Activated CD8-positive, alpha-beta T cell treated with anti-CD3 and anti-CD28 coated beads, Interleukin-2, amount 10 ng/mL, durations not matched to agents 7 days and 5 days (primary cell): ENCODE data around the gene ZNF662. TPM values are rescaled to one million over a fixed set of nuclear protein-coding genes. Genes with fewer than 3 reads are reported as not detected.
"Not testable (repeated sequence)": the region's sequence is repeated elsewhere in the genome, so short reads cannot be mapped to it uniquely, and the experiment has no call there.

ENCODE experiments used
- ATAC-seq: fragments of 150-1000 bp; cut with Tn5 transposase; one replicate; pipeline ENCODE4 v1.10.0; 2021; ENCODE audit warnings: moderate library complexity
- CTCF ChIA-PET: fragments of 350-600 bp; sonication (Branson Sonifier 250); formaldehyde crosslinking; loops from one replicate; lab custom pipeline; 2021; ENCODE audit warnings: antibody characterized with exemption; lab: Charles Lee
- POLR2A ChIA-PET: fragments of 350-600 bp; sonication (Branson Sonifier 250); formaldehyde crosslinking; loops from one replicate; lab custom pipeline; 2021; ENCODE audit warnings: antibody characterized with exemption; lab: Charles Lee
- DNase-seq: peaks from one replicate; pipeline ENCODE4 v3.0.0-alpha.2; 2020
- H3K27ac Mint-ChIP-seq: one replicate; pipeline ENCODE4 v1.8.0; 2021; ENCODE audit warnings: mild to moderate bottlenecking, mixed read lengths
- H3K27me3 Mint-ChIP-seq: one replicate; pipeline ENCODE4 v1.8.0; 2021; ENCODE audit warnings: low read depth, mixed read lengths
- H3K36me3 Mint-ChIP-seq: one replicate; pipeline ENCODE4 v1.8.0; 2021; ENCODE audit warnings: low read depth, mixed read lengths
- H3K4me1 Mint-ChIP-seq: one replicate; pipeline ENCODE4 v1.8.0; 2021; ENCODE audit warnings: low read depth, mixed read lengths
- H3K4me3 Mint-ChIP-seq: one replicate; pipeline ENCODE4 v1.8.0; 2021; ENCODE audit warnings: mild to moderate bottlenecking, mixed read lengths
- H3K9me3 Mint-ChIP-seq: one replicate; pipeline ENCODE4 v1.8.0; 2022; ENCODE audit warnings: mixed read lengths; ENCODE audit not compliant: insufficient read depth
- total RNA-seq, 2 experiments: library from RNA; stranded (reverse); gene quantifications; one replicate each; pipeline ENCODE4 v1.2.3, GENCODE V29; 2021

Gene ZNF662
- total RNA-seq, 2 experiments from 2014 or later, result 1.2 to 1.7 TPM

DNA sequence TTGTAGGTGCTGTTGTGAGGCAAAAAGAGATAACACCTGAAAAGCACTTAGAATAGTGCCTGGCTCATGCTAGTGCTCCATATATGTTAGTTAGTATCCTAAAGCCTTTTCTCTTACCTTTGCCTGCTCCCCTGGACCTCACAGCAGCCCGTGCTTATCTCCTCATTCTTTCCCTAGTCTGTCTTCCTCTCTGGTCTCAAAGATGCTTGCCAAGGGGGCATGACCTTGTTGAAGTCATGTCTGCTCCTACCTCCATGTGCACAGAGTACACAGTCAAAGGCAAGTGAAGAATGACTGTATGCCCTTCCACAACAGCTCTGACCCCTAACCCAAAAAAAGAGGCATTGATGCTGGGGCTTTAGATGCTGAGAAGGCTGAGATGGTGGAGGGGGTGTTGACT, 29.5 kb upstream of the ZNF662 start:
- Mint-ChIP-seq H3K36me3 (no peaks in the 10 kb centered on the region), H3K9me3 (no peaks in the 10 kb centered on the region), H3K27ac (no peak overlapping the region), H3K4me3 (no peak overlapping the region), H3K4me1 (peaks cover 12% of the 10 kb centered on the region), H3K27me3 (peaks cover 19% of the 10 kb centered on the region)
- CTCF ChIA-PET, result interaction anchor here (1.5 to 3.1 kb wide), 2 partner anchors 45 to 96 kb away, joined by 3 to 22 read pairs; no protein-coding TSS in a partner anchor
- ATAC-seq, result no peak
- no peak for DNase-seq
- POLR2A ChIA-PET, result no interaction called here

DNA sequence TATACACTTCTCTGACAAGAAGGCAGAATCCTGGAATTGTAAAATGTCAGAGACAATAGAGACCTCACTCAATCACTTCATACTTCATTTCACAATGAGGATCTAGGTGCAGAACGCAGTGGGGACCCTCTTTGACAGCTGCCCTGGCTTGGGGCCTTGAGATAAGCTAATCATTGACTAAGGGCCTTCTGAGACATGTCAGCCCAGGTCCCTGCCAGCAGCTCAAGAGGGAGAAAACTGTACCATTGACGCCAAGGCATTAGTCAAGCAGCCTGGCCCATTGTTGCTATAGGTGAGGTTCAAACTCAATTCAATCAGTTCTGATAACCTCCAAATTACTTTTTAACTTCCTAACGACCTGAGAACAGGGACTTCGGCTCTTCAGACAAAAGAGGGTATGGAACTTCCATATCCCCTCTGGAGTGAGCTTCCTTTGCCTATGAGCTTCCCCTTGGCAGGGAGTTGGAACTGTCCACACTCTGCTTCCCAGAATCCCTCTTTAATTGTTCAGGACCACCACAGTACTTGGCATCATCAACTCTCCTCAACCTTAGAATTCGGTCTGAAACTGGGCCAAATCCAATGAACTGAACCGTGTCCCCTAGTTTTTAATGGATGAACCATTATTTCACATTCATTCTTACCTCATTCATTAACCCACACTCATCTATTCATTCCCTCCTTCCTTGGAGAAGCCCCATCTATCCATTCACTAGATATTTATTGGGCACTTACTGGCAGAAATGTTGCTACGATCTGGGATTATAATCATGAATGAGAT, 28.8 kb upstream of the ZNF662 start:
- H3K4me3 Mint-ChIP-seq, result no peak overlapping the region
- ATAC-seq (no peak), DNase-seq (no peak)
- peaks cover 18% of the 10 kb centered on the region for H3K4me1 Mint-ChIP-seq
- H3K9me3 Mint-ChIP-seq, result no peaks in the 10 kb centered on the region
- POLR2A ChIA-PET, result no interaction called here
- peaks cover 18% of the 10 kb centered on the region for H3K27me3 Mint-ChIP-seq
- CTCF ChIA-PET, result interaction anchor here (1.5 to 3.1 kb wide), 3 partner anchors 45 to 97 kb away, joined by 3 to 22 read pairs (median 19); no protein-coding TSS in a partner anchor
- no peaks in the 10 kb centered on the region for H3K36me3 Mint-ChIP-seq
- no peak overlapping the region for H3K27ac Mint-ChIP-seq

DNA sequence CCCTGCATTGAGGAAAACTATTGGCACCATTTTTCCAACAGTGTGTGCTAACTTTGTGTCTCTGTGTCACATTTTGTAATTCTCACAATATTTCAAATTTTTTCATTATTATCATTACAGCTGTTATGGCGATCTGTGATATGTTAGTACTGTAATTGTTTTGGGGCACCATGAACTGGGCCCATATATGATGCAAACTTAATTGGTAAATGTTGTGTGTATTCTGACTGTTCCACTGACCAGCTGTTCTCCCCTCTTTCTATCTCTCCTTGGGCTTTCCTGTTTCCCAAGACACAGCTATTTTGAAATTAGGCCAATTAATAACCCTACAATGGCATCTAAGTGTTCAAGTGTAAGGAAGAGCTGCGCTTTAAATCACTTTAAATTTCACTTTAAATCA, 28.1 kb upstream of the ZNF662 start:
- Mint-ChIP-seq H3K36me3 (no peaks in the 10 kb centered on the region), H3K4me3 (no peak overlapping the region), H3K27me3 (peaks cover 12% of the 10 kb centered on the region), H3K4me1 (peaks cover 18% of the 10 kb centered on the region), H3K9me3 (no peaks in the 10 kb centered on the region), H3K27ac (no peak overlapping the region)
- ChIA-PET CTCF (interaction anchor here (1.5 to 3.1 kb wide), 4 partner anchors 8 to 98 kb away, joined by 5 to 22 read pairs (median 12); no protein-coding TSS in a partner anchor), POLR2A (no interaction called here)
- no peak for ATAC-seq
- DNase-seq, result no peak

DNA sequence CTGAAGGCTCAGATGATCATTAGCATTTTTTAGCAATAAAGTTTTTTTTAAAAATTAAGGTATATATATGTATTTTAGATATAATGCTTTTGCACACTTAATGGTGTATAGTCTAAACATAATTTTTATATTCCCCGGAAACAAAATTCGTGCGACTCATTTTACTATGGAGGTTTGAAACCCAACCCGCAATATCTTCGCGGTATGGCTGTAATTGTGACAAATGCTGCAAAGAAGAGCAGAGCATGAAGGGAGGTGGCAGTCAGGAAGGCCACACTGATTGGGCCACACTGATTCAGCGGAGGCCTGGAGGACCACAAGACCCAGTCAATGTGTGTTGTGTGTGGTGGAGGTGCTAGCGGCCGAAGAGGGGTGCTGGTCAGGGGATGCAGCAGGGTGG, 25.8 kb upstream of the ZNF662 start:
- DNase-seq, result no peak
- ChIA-PET POLR2A (no interaction called here), CTCF (no interaction called here)
- peaks cover 12% of the 10 kb centered on the region for H3K27me3 Mint-ChIP-seq
- H3K36me3 Mint-ChIP-seq, result no peaks in the 10 kb centered on the region
- no peaks in the 10 kb centered on the region for H3K9me3 Mint-ChIP-seq
- H3K4me1 Mint-ChIP-seq, result peaks cover 15% of the 10 kb centered on the region
- peak overlapping the region; percentile 79 for H3K4me3 Mint-ChIP-seq
- no peak for ATAC-seq
- H3K27ac Mint-ChIP-seq, result peak overlapping the region; percentile 53

DNA sequence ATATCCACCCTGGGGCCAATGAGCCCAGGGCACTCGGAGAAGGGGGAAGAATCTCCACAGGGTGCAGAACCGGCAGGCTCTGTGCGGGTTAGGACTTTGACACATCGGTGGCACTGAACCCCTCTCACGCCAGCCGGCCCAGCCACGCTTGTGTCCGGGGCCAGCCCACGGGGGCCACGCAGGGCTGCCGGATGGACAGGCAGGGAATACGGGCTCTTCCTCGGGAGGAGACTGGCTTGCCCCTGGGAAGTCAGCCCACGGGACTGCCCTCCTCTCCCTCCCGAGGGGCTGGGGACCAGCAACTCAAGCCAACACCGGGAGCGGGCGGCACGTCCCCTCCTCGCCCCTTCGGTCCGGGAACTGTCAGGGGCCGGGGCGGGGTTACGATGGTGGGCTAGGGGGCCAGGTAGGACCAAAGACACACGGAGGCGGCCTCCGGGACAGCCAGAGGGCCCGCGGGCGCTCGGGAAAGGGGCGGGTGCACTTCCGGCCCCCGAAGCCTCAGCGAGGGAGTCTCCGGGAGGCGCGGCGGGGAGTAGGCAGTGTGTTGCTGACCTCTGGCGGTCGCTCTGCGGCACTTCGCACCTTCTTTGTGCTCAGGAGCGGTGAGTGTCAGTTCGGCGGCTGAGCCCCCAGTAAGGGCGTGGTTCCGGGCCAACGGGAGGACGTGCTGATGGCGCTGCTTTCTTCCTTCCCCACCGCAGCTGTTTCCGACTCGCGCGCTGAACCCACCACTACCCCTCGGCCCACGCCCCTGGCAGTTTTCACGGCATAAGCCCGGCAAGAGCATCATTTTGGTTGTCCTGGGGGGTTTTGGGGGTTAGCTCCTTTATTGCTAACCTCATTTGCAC, 25.1 kb upstream of the ZNF662 start:
- H3K9me3 Mint-ChIP-seq, result no peaks in the 10 kb centered on the region
- no peaks in the 10 kb centered on the region for H3K36me3 Mint-ChIP-seq
- CTCF ChIA-PET, result interaction anchor here (0.8 to 3.0 kb wide), 10 partner anchors 18 to 219 kb away, joined by 3 to 39 read pairs (median 4); no protein-coding TSS in a partner anchor
- peak overlapping the region; percentile 93 for H3K27ac Mint-ChIP-seq
- H3K4me3 Mint-ChIP-seq, result peak overlapping the region; percentile 79
- H3K4me1 Mint-ChIP-seq, result peaks cover 15% of the 10 kb centered on the region
- POLR2A ChIA-PET, result no interaction called here
- ATAC-seq (peak; percentile 99), DNase-seq (peak; percentile 95)
- H3K27me3 Mint-ChIP-seq, result peaks cover 12% of the 10 kb centered on the region

DNA sequence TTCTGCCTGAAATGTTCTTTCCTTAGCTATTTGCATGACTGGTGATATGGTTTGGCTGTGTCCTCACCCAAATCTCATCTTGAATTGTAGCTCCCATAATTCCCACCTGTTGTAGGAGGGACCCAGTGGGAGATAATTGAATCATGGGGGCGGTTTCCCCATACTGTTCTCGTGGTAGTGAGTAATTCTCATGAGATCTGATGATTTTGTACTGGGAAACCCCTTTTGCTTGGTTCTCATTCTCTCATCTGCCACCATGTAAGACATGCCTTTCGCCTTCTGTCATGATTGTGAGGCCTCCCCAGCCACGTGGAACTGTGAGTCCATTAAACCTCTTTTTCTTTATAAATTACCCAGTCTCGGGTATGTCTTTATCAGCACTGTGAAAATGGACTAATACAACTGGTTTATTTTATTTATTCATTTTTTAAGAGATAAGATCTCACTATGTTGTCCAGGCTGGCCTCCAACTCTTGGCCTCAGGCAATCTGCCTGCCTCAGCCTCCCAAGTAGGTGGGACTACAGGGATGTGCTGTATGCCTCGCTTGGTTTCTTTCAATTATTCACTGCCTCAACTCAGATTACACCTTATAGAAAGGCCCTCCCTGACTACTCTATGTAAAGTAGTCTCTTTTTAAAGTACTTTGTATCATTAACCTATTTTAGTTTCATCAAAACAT, 22.6 kb upstream of the ZNF662 start:
- DNase-seq, result not testable (repeated sequence)

DNA sequence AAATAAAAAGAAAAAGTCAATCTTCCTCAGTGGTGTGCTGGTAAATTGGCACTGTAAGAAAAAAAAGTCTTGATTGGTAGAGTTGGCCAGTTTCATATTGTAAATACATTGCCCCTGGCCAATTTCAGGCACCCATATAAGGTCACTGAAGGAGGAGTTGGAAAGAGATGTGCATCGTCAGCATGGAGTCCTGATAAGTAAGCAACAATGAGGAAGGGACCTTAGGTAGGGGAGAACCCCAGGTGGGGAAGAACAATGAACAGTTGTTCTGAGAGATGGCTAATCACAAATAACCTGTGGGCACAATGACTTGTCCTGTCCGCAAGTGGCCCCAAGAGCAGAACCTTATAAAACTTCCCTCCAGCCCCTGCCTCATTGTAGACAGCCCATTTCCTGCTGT, 21.6 kb upstream of the ZNF662 start:
- H3K4me3 Mint-ChIP-seq, result no peak overlapping the region
- ATAC-seq (no peak), DNase-seq (no peak)
- peaks cover 17% of the 10 kb centered on the region for H3K27me3 Mint-ChIP-seq
- POLR2A ChIA-PET, result no interaction called here
- H3K4me1 Mint-ChIP-seq, result peaks cover 15% of the 10 kb centered on the region
- H3K36me3 Mint-ChIP-seq, result no peaks in the 10 kb centered on the region
- no peak overlapping the region for H3K27ac Mint-ChIP-seq
- CTCF ChIA-PET, result no interaction called here
- H3K9me3 Mint-ChIP-seq, result no peaks in the 10 kb centered on the region

More for the DNA sequence above, 22.6 kb upstream of the ZNF662 start:
- ATAC-seq, H3K36me3 Mint-ChIP-seq, POLR2A ChIA-PET, H3K27ac Mint-ChIP-seq, H3K9me3 Mint-ChIP-seq, H3K4me3 Mint-ChIP-seq: not testable (repeated sequence)
- Mint-ChIP-seq H3K27me3 (peaks cover 18% of the 10 kb centered on the region), H3K4me1 (peaks cover 15% of the 10 kb centered on the region)
- CTCF ChIA-PET, result interaction anchor here (2.5 to 3.0 kb wide), 3 partner anchors 44 to 104 kb away, joined by 8 to 39 read pairs (median 16); no protein-coding TSS in a partner anchor

DNA sequence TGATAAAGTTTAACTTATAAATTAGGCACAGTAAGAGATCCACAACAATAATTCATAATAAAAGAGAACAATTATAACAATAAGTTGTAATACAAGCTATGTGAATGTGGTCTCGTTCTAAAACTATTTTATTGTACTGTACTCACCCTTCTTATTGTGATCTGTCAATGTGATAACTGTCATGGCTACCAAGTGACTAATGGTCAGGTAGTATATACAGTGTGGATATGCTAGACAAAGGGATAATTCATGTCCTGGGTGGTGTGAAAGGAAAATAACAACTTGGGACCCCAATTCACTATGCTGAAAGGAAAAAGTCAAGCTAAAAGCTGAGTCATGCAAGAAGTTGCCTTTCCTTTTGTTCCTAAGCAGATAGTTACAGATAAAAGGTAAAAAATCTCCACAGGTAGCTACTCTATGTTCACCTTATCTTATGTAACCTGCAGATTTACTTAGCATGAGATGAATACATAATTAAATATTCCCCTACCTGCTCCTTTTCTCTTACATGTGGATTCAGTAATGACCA, 19.6 kb upstream of the ZNF662 start:
- ATAC-seq, result no peak
- H3K4me3 Mint-ChIP-seq, result no peak overlapping the region
- no peak overlapping the region for H3K27ac Mint-ChIP-seq
- H3K4me1 Mint-ChIP-seq, result peaks cover 16% of the 10 kb centered on the region
- CTCF ChIA-PET, result no interaction called here
- H3K27me3 Mint-ChIP-seq, result peaks cover 15% of the 10 kb centered on the region
- POLR2A ChIA-PET, result no interaction called here
- no peaks in the 10 kb centered on the region for H3K9me3 Mint-ChIP-seq
- H3K36me3 Mint-ChIP-seq, result no peaks in the 10 kb centered on the region
- DNase-seq, result no peak

DNA sequence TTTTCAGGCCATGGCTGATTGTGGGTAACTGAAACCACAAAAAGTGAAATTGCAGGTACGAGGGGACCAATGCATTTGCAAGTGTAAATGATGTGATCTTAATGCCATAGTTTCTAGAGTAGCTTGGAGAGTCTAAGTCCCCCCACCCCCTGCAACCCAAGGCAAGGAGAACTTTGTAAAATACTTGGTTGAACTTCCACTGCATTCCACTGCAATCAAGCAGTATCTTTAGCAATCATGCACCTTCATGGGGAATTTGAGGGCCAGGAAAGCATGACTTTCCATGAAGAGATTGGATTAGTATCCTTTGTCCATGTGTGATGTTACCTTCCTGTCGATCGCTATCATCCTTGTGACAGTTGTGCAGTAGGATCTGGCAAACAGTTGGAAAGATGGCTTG, 18.9 kb upstream of the ZNF662 start:
- Mint-ChIP-seq H3K9me3 (no peaks in the 10 kb centered on the region), H3K4me3 (no peak overlapping the region), H3K27me3 (peaks cover 22% of the 10 kb centered on the region), H3K36me3 (no peaks in the 10 kb centered on the region), H3K4me1 (peaks cover 9% of the 10 kb centered on the region), H3K27ac (no peak overlapping the region)
- POLR2A ChIA-PET, result no interaction called here
- DNase-seq (no peak), ATAC-seq (no peak)
- CTCF ChIA-PET, result no interaction called here

DNA sequence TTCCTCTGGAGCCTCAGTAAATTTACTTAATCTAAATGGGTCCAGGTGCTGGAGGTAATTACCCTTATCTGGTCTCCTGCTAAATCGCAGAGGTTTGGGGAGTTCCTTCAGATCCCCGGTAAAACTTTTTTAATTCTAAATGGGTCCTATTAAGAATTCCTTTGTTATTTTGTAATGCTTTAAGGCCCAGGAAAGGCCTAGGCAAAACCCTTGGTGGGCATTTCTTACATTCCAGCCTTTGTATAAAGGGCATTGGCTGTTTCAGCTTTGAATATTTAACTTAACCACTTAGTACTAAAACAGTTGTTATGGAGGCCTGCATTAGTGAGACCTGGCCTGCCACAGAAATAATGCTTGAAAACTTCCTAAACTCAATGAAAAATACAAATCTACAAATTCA, 14.9 kb upstream of the ZNF662 start:
- Mint-ChIP-seq H3K4me1 (peaks cover 15% of the 10 kb centered on the region), H3K27me3 (peaks cover 24% of the 10 kb centered on the region), H3K9me3 (no peaks in the 10 kb centered on the region), H3K4me3 (no peak overlapping the region), H3K36me3 (no peaks in the 10 kb centered on the region), H3K27ac (no peak overlapping the region)
- no peak for ATAC-seq
- POLR2A ChIA-PET, result no interaction called here
- DNase-seq, result no peak
- CTCF ChIA-PET, result interaction anchor here (1.3 kb wide), 1 partner anchor 60 kb away, joined by 4 read pairs; no protein-coding TSS in a partner anchor

DNA sequence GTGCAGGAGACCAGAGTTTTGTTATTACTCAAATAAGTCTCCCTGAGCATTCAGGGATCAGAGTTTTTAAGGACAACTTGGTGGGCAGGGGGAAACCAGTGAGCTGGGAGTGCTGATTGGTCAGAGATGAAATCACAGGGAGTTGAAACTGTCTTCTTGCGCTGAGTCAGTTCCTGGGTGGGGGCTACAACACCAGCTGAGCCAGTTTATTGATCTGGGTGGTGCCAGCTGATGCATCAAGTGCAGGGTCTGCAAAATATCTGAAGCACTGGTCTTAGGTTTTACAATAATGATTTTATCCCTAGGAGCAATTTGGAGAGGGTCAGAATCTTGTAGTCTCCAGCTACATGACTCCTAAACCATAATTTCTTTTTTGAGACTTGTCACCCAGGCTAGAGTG, 13.8 kb upstream of the ZNF662 start:
- ChIA-PET POLR2A (interaction anchor here (0.9 kb wide), 1 partner anchor 61 kb away, joined by 3 read pairs; no protein-coding TSS in a partner anchor), CTCF (interaction anchor here (1.2 kb wide), 1 partner anchor 10 kb away, joined by 3 read pairs; no protein-coding TSS in a partner anchor)
- Mint-ChIP-seq H3K9me3 (no peaks in the 10 kb centered on the region), H3K27ac (no peak overlapping the region), H3K27me3 (peaks cover 21% of the 10 kb centered on the region), H3K4me1 (peaks cover 15% of the 10 kb centered on the region), H3K4me3 (no peak overlapping the region), H3K36me3 (no peaks in the 10 kb centered on the region)
- no peak for DNase-seq
- ATAC-seq, result no peak
